Activated T-cell treated with anti-CD3 and anti-CD28 coated beads, Interleukin-2, amount 50 U/mL, for 48 hours (primary cell): ENCODE data around the gene ALOX15B.
A peak's percentile ranks its signal among the peaks of the same experiment; 100 is the strongest.

Source experiments
- DNase-seq, 2 experiments: peaks; one replicate each; pipeline ENCODE4 v3.0.0-alpha.2; 2020

Gene ALOX15B, protein sequence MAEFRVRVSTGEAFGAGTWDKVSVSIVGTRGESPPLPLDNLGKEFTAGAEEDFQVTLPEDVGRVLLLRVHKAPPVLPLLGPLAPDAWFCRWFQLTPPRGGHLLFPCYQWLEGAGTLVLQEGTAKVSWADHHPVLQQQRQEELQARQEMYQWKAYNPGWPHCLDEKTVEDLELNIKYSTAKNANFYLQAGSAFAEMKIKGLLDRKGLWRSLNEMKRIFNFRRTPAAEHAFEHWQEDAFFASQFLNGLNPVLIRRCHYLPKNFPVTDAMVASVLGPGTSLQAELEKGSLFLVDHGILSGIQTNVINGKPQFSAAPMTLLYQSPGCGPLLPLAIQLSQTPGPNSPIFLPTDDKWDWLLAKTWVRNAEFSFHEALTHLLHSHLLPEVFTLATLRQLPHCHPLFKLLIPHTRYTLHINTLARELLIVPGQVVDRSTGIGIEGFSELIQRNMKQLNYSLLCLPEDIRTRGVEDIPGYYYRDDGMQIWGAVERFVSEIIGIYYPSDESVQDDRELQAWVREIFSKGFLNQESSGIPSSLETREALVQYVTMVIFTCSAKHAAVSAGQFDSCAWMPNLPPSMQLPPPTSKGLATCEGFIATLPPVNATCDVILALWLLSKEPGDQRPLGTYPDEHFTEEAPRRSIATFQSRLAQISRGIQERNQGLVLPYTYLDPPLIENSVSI

DNA sequence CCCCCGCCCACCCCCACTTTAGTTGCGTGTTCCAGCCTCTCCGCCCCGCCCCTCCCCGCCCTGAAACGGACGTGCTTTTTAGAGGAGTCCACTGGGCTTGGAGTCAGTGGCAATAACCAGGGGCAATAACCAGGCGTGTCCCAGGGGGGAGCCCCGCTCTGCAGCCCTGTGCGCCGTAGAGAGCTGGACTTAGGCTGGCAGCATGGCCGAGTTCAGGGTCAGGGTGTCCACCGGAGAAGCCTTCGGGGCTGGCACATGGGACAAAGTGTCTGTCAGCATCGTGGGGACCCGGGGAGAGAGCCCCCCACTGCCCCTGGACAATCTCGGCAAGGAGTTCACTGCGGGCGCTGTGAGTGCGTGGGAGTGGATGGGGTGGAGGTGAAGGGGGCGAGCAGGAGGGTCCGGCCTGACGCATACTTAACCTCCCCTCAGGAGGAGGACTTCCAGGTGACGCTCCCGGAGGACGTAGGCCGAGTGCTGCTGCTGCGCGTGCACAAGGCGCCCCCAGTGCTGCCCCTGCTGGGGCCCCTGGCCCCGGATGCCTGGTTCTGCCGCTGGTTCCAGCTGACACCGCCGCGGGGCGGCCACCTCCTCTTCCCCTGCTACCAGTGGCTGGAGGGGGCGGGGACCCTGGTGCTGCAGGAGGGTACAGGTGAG lies at the start of gene ALOX15B:
Gene ALOX15B (plus strand): TSS at position 106 of the 657 bp plus-strand sequence. CDS start 97 bp downstream, at position 203.
- no peak for DNase-seq

DNA sequence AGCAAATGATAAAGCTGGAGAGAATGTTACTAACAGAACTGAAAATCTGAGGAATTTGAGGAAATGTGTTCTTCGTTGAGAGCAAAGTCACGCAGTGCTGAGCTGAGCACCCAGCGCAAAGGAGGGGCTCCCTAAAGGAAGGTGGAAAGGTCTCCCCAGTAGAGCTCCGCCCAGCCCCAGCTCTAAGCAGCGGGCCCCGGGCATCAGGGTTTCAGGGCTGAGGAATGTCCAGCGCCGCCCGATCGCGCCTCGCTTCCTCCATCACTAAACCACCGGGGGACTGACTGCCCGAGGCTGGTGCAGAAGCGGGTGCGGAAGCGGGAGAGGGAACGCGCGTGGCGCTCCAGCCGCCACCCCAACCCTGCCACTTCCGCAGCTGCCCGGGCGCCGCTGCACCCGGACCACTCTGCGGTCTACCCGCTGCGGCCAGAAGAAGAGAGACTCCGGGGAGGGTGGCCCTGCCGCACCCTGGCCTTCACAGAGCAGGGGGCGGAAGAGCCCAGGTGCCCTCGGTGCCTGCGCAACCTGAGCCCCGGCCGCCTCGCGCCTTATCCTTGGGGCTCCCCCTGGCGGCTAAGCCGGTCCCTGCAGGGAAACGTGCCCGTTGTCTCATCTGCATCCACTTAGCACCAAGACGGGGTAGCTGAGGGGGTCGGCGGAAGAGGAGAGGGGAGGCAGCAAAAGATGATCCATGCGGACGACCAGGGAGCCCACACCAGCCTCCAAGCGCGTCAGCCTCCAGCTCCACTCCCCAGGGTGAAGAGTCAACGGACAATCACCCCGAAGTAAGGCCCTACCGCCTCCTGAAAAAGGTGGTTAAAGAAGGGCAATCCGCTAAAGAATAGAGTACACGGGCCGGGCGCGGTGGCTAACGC lies 48.8 kb upstream of the ALOX15B start:
- peak; percentile 99 for DNase-seq

DNA sequence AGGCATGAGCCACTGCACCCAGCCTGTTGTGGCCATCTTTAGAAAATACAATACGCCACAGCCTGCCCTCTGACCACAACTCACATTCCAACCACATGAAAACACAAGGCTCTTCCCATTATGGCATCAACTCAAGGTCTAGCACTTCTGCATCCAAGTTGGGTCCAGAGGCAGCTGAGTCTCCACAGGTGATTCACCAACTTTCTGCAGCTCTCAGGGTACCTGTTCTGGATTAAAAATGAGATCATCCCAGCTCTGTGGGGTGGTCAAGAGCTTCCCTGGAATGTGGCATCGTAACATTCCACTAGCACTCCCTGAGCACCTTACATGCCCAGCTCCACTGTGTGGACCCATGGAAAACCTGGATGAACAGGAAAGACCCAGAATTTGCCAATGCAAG lies 46.3 kb upstream of the ALOX15B start:
- DNase-seq = no peak

DNA sequence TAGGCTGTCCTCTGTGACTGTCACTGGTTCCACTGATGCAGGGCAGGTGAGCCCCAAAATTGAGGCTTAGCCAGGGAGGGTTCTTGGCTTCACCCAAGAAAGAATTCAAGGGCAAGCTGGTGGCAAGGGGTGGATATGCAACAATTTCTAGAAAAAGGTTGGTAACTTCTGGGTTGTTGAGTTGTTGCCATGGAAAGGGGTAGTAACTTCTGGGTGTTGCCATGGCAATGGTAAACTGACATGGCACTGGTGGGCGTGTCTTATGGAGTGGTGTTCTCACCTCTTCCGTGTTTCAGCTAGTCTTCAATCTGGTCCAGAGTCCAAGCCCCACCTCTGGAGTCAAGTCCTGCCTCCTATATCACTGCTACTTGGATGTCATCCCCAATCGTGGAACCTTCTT lies 45.9 kb upstream of the ALOX15B start:
- DNase-seq = no peak

DNA sequence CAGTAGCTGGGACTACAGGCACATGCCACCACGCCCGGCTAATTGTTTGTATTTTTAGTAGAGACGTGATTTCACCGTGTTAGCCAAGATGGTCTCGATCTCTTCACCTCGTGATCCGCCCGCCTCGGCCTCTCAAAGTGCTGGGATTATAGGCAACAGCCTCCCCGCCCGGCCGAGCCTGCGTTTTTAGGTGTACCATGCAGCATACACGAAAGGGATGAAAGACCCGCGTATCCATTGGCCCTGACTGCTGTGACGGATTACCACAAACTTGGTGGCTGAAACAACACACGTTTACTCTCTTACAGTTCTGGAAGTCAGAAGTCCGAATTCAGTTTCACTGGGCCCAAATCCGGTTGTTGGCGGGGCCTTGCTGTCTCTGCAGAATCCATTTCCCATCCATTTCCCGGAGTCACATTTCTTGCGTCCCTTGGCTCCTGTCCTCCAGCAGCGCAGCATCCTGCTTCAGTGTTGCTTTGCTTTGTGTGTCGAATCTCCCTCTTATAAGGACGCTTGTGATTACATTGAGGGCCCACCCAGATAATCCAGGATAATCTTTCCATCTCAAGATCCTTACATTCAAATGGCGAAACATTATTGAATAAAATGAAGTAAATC lies 44.8 kb upstream of the ALOX15B start:
- no peak for DNase-seq

DNA sequence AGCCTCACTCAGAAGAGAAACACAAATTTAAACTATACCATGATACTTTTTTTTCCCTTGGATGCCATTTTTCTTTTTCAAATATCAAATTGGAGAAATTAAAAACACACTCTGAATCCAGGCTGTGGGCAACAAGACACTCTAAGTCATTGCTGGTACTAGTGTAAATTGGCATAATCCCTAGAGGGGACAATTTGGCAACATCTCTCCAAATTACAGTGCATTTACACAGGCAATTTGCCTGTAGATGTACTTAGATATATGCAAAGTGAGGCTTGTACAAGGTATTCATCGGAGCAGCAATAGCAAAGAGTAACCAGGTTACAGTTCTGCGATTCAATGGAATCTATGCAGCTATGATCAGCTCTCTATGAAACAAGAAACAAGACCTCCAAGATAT lies 43.1 kb upstream of the ALOX15B start:
- DNase-seq = no peak

DNA sequence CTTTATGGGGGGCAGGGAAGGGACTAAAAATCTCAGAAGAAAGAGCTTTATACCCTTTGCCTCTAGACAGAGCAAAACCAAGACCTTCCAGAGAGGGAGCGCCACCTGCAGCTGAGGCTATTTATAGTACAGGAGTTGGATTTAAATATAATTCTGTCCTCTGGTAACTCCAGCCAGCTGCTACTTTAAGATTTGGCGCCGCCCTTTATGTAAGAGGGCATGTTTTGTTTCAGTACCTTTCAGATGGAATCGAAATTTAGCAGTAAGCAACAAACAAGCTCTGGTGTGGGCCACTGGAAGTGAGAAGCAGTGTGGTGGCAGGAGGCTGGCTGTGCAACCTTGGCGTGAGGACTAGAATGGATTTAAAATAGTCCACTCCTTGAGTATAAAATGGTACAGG lies 41.7 kb upstream of the ALOX15B start:
- DNase-seq = peak in 1 of 2 experiments; percentile 57

DNA sequence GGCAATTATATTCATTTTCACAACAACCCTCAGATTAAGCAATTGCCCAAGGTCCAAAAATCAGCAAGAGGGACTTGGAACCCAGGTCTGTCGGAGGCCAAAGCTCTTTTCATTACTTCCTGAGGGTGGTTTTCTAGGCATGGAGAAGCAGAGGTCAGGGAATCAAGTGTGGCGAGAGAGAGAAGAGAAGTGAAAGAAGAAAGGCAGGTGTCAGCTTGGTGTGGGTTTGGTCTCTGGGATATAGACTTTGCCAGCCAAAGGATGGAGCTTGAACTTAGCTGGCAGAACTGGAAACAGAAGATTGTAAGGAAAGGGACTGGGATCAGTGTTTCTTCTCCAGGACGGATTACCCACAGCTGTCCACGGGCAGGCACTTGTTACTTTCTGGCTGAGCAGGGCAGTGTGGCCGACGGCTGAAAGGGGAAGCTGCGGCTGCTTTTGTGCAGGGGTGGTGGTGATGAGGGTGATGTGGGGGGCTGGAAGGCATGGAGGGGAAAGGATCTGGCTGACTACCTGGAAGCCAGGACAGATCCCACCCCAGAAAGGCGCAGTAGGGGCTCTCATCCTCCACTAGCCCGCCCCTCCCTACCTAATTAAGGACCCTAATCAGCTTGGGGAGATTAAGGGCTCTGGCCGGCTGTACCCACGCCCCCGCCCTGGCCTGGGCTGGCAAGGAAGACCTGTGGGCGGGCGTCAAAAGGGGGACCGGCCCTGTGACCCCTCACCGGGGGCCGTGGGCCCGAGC lies 36.7 kb upstream of the ALOX15B start, which contains the start of gene GUCY2D:
Gene GUCY2D (plus strand): TSS at position 640 of the 745 bp plus-strand sequence. CDS start 433 bp downstream, outside the sequence.
- DNase-seq = no peak

DNA sequence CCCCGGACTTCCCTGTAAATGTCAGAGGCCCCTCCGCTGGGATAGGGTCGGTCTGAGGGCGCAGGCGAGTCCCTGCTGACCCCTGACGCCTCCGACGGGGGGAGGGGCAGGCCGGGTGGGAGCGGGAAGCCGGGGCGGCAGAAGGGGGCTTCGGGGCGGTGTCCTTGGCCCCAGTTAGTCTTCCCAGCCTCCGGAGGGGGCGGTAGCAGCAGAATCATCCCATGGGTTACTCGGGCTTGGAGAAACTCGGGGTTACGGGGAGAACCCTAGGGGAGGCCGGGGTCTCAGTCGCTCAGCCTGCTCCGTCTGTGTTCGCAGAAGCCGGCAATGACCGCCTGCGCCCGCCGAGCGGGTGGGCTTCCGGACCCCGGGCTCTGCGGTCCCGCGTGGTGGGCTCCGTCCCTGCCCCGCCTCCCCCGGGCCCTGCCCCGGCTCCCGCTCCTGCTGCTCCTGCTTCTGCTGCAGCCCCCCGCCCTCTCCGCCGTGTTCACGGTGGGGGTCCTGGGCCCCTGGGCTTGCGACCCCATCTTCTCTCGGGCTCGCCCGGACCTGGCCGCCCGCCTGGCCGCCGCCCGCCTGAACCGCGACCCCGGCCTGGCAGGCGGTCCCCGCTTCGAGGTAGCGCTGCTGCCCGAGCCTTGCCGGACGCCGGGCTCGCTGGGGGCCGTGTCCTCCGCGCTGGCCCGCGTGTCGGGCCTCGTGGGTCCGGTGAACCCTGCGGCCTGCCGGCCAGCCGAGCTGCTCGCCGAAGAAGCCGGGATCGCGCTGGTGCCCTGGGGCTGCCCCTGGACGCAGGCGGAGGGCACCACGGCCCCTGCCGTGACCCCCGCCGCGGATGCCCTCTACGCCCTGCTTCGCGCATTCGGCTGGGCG lies 35.9 kb upstream of the ALOX15B start:
- no peak for DNase-seq

DNA sequence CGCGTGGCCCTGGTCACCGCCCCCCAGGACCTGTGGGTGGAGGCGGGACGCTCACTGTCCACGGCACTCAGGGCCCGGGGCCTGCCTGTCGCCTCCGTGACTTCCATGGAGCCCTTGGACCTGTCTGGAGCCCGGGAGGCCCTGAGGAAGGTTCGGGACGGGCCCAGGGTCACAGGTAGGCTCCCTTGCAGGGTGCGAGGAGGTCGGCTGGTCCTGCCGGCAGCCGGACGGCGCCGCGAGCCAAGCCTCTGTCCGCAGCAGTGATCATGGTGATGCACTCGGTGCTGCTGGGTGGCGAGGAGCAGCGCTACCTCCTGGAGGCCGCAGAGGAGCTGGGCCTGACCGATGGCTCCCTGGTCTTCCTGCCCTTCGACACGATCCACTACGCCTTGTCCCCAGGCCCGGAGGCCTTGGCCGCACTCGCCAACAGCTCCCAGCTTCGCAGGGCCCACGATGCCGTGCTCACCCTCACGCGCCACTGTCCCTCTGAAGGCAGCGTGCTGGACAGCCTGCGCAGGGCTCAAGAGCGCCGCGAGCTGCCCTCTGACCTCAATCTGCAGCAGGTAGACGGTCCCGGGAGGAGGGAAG lies 35.2 kb upstream of the ALOX15B start:
- no peak for DNase-seq

DNA sequence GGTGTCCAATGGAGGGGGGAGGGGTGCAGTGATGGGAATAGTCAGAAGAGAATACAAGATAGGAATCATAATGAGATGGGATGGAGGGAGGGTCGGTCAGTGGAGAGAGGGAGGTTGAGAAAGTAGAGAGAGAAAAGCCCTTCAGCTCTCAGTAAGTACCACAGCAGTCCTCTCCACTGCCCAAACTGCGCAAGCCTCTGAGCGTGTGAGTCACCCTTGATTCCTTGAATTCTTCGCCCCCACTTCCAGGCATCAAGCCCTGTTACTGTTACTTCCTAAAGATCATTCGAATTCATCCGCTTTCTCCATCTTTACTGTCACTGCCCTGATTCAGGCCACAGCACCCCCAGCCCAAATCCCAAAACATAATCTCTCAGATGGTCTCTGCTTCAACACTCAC lies 34.0 kb upstream of the ALOX15B start:
- no peak for DNase-seq

DNA sequence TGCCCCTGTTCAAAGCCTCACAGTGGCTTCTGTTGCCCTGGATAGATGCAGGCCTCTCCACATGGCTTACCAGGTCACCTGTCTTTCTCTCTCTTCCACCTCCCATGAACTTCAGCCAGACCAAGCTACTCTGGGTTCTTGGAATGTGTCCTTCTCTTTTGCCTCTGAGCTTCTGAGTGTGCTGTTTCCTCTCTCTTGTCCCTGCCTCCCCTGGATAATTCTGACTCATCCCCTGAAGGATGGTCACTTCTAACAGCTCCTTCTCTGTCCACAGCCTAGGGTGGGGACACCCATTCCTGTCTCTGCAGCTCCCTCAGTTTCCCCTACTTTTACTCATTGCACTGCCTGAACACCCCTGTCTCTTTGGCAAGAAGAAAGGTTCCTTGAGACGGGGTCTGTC lies 33.5 kb upstream of the ALOX15B start:
- no peak for DNase-seq

DNA sequence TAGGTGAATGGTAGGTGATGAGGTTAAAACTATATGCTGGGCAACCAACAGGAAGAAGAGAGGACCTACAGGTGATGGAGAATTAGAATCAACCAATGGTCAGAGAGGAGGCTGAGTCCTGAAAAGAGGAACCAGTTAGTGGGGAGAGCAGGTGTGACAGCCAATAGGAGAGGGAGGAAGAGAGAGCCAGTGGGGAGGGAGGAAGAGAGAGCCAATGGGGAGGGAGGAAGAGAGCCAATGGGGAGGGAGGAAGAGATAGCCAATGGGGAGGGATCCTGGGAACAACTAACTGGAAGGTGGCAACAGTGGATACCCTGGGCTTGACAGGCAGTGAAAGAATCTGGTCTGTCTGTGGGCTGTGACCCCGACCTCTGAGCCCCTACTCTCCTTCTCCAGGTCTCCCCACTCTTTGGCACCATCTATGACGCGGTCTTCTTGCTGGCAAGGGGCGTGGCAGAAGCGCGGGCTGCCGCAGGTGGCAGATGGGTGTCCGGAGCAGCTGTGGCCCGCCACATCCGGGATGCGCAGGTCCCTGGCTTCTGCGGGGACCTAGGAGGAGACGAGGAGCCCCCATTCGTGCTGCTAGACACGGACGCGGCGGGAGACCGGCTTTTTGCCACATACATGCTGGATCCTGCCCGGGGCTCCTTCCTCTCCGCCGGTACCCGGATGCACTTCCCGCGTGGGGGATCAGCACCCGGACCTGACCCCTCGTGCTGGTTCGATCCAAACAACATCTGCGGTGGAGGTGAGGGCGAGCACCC lies 32.7 kb upstream of the ALOX15B start:
- no peak for DNase-seq

DNA sequence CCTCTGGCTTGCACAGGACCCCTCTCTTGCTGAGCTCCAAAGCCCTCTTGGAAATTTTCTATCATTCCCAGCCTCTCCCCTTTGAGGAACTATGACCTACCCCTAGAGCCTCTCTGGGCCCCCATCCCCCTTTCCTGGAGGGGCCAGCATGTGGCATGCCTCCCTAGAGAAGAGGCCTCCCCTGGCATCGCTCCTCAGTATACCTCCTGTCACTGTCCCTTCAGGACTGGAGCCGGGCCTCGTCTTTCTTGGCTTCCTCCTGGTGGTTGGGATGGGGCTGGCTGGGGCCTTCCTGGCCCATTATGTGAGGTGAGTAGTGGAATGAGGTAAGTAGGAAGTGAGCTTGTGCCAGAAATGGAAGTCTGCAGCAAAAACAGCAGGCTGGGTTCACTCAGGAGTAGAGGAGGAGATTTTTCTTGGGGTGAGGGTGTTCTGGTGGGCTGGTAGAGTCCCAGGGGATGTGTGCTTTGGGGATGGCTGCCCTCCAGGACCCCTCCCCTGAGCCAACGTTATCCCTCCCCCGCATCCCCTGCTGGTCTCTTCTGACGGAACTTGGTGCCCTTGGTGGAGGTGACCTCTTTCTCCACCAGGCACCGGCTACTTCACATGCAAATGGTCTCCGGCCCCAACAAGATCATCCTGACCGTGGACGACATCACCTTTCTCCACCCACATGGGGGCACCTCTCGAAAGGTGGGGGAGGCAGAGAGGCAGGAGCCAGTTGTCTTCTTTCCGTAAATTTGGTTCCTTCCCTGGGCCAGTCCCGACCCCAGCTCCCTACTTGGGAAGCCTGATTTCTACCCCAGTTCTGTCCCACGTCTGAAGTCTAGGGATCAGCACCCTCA lies 31.8 kb upstream of the ALOX15B start:
- DNase-seq = no peak

DNA sequence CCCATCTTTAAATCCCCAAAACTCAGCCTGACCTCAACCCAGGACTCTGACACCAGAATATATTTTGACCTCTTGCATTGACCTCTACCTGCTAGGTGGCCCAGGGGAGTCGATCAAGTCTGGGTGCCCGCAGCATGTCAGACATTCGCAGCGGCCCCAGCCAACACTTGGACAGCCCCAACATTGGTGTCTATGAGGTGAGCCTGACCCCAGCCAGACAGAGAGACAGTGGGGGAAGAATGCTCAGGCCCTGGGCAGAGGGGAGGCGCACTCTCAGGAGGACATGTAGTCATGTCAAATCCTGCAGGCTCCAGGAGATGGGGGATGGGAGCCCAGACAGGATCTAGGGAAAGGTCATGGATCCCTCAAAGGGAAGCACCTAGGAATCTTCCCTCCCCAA lies 31.0 kb upstream of the ALOX15B start:
- no peak for DNase-seq

DNA sequence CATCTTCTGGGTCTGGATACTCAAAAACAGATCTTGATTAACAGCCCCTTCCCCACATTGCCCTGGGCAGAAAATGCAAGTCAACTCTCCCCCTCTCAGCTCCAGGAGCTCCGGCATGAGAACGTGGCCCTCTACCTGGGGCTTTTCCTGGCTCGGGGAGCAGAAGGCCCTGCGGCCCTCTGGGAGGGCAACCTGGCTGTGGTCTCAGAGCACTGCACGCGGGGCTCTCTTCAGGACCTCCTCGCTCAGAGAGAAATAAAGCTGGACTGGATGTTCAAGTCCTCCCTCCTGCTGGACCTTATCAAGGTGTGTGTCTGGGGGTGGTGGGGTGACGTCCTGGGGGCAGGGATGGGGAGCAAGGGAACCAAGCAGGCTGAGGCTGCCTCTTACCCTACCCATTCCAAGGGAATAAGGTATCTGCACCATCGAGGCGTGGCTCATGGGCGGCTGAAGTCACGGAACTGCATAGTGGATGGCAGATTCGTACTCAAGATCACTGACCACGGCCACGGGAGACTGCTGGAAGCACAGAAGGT lies 26.7 kb upstream of the ALOX15B start:
- DNase-seq = no peak

DNA sequence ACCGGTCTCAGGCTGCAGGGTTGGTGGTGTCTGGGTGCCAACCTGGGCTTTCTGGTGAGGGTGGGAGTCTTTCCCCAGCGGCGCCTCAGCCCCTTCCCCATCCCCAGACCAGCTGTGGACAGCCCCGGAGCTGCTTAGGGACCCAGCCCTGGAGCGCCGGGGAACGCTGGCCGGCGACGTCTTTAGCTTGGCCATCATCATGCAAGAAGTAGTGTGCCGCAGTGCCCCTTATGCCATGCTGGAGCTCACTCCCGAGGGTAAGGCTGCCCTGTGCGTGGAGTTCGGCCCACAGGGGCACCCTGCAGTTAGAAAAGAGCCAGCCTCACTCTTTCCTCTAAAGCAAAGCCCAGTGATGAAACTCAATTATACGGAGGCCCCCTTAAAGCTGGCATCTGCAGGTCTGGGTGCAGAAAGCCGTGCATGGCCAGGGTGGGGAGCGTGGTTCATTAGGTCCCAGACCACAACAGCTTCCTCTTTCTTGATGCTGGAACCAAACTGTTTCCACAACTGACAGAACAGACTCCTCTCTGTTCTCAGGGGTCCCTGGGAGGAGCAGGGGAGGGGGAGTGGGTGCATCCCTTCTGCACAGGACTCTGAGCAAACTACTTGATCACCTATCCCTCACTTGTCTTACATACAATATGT lies 25.7 kb upstream of the ALOX15B start:
- DNase-seq = no peak
